Colonic mucosa (tissue), 4 donors: Measurements from ENCODE around the gene RUNX2. TPM values are rescaled to one million over a fixed set of nuclear protein-coding genes. Genes with fewer than 3 reads are reported as not detected.

Experiments used
- DNase-seq: peaks from one replicate; pipeline ENCODE4 v3.0.0-alpha.2; 2020
- H3K27ac ChIP-seq: fragments of 200-600 bp; one replicate; pipeline ENCODE4 v1.8.0; 2021
- H3K27me3 ChIP-seq: fragments of 200-600 bp; one replicate; pipeline ENCODE4 v1.8.0; 2021
- H3K36me3 ChIP-seq: fragments of 200-600 bp; one replicate; pipeline ENCODE4 v1.8.0; 2021
- H3K4me1 ChIP-seq: fragments of 200-600 bp; one replicate; pipeline ENCODE4 v1.8.0; 2021; ENCODE audit warnings: mild to moderate bottlenecking
- H3K4me3 ChIP-seq: fragments of 200-600 bp; one replicate; pipeline ENCODE4 v1.8.0; 2021
- H3K9ac ChIP-seq, 2 donors: one replicate each; pipeline ENCODE4 v1.7.0; 2013; ENCODE audit warnings: control low read depth in 2 of 2, low read depth in 2 of 2, low read length in 2 of 2
- H3K9me3 ChIP-seq: fragments of 200-600 bp; one replicate; pipeline ENCODE4 v1.8.0; 2021
- CTCF ChIP-seq: fragments of 200-600 bp; IDR thresholded peaks from one replicate; pipeline ENCODE4 v1.8.0; 2022; ENCODE audit warnings: antibody characterized with exemption, mild to moderate bottlenecking
- intact Hi-C: fragments of 100-400 bp; cut with DNase I; formaldehyde crosslinking; loops from one replicate; pipeline ENCODE4 v1.14.1; 2022
- total RNA-seq, 2 donors: library from RNA; stranded (reverse); fragmentation: NEBNext Ultra II Directional in 1 of 2; extraction: Animal tissue kit (Norgen Biotek cat#: 25700) in 1 of 2; gene quantifications; one replicate each; pipeline ENCODE4 v1.2.1, GENCODE V29; 2021
- donor health status: healthy.
- donor health status: DM: no; HTN: no; CAD: no.
- donor health status: DM: no; HTN: no; CAD: no.

RUNX2 gene
- total RNA-seq, 2 donors from 2014 or later, result 1.7 to 2.6 TPM

DNA sequence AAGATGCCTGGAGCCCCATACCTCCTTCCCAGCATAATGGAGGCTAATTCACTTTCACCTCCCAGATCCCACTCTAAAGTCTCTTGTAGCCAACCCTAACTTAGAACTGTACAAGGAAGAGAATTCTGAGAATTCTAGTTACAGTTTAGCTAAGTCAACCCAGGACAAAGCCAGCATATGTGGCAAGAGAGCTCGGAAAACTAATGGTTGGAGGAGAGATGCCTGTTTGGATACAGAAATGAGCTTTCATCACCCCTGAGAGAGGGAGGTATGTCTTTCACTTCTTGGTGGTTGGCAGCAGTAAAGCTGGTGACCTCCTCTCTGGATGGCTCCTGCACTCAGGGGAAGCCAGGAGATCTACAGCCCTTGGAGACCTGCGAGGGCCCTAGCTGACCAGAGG, 302.2 kb downstream of the RUNX2 start:
- Histone ChIP-seq H3K4me1 (no peaks in the 10 kb centered on the region), H3K36me3 (no peaks in the 10 kb centered on the region), H3K9me3 (no peaks in the 10 kb centered on the region), H3K27ac (no peak overlapping the region), H3K9ac (no peak overlapping the region), H3K4me3 (no peak overlapping the region), H3K27me3 (no peaks in the 10 kb centered on the region)
- DNase-seq, result no peak
- TF ChIP-seq CTCF, result no peak
- intact Hi-C loops, result no loop called here

- Histone ChIP-seq H3K9ac (no peak overlapping the region), H3K36me3 (no peaks in the 10 kb centered on the region), H3K9me3 (no peaks in the 10 kb centered on the region), H3K27me3 (no peaks in the 10 kb centered on the region), H3K4me3 (no peak overlapping the region), H3K4me1 (no peaks in the 10 kb centered on the region), H3K27ac (no peak overlapping the region)
- intact Hi-C loops, result no loop called here
- TF ChIP-seq CTCF, result no peak
- no peak for DNase-seq
Observed at GRCh38 chr6:45630801-45631200, 302.7 kb downstream of the RUNX2 start.

- H3K27me3 ChIP-seq, result no peaks in the 10 kb centered on the region
- intact Hi-C loops, result no loop called here
- no peak for DNase-seq
Observed at GRCh38 chr6:45631396-45631795, 303.3 kb downstream of the RUNX2 start.

DNA sequence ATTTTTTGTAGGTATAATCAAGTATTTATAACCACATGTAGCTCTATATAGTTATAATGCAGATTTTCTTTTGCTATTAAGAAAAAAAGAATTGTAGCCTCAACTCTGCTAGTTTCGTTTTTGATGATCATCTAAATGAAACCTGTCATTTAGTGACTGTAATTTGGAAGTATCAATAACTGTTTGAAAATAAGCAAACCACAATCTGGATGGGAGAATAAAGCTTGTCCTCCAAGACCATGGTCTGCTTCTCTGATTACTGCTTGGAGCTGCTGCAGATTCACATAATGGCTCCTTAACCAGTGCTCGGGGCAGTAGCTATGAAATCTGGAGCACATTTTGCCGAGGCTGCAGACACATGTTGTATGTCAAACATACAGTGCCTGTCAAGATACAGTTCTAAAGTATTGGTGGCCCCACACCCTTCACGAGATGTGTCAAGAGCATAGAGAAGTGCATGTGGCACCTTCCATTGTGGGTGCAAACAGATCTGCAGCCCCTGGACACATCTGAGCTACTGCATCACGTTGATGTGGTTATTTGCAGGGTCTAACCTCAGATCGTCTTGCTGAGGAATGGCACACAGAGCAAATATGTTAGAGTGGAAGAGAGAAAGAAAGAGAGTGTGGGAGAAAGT, 305.3 kb downstream of the RUNX2 start:
- no peaks in the 10 kb centered on the region for H3K36me3 ChIP-seq
- no peak overlapping the region for H3K27ac ChIP-seq
- DNase-seq, result no peak
- H3K9me3 ChIP-seq, result no peaks in the 10 kb centered on the region
- no peak for TF ChIP-seq CTCF
- H3K9ac ChIP-seq, result no peak overlapping the region
- H3K4me1 ChIP-seq, result no peaks in the 10 kb centered on the region
- H3K4me3 ChIP-seq, result no peak overlapping the region
- intact Hi-C loops, result no loop called here
- no peaks in the 10 kb centered on the region for H3K27me3 ChIP-seq

More at GRCh38 chr6:45631396-45631795, 303.3 kb downstream of the RUNX2 start:
- H3K9ac ChIP-seq, result no peak overlapping the region
- no peaks in the 10 kb centered on the region for H3K36me3 ChIP-seq
- H3K9me3 ChIP-seq, result no peaks in the 10 kb centered on the region
- H3K27ac ChIP-seq, result no peak overlapping the region
- no peak for TF ChIP-seq CTCF
- H3K4me3 ChIP-seq, result no peak overlapping the region
- no peaks in the 10 kb centered on the region for H3K4me1 ChIP-seq

DNA sequence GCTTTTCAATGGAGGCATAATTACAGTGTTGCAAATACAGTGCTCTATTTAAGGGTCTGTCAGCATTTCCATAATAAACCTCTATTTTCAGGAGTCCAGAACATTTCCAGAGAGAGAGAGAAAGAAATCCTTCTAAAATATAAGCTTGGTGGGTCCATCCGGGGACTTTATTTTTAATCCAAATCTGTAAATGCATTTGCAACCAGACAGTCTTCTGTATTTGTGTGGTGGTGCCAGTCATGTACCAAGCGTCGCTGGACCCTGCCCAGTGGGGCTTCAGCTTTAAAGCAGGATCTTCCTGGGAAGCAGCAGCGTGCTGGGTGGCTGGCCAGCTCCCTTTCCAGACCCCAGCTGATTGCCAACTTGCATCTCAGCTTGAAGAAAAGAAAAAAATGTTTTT, 306.1 kb downstream of the RUNX2 start:
- no peak for TF ChIP-seq CTCF
- Histone ChIP-seq H3K4me1 (no peaks in the 10 kb centered on the region), H3K36me3 (no peaks in the 10 kb centered on the region), H3K9ac (no peak overlapping the region), H3K9me3 (no peaks in the 10 kb centered on the region), H3K27me3 (no peaks in the 10 kb centered on the region), H3K4me3 (no peak overlapping the region), H3K27ac (no peak overlapping the region)
- DNase-seq, result no peak
- intact Hi-C loops, result no loop called here
